Right lobe of liver (tissue), 4 donors: ENCODE measurements around the gene PRKAR1B.

ENCODE experiments used
- POLR2A ChIP-seq: fragments of 450-650 bp; IDR thresholded peaks from one replicate; pipeline ENCODE4 v1.6.1; 2017; ENCODE audit warnings: antibody characterized with exemption, mild to moderate bottlenecking
- TF ChIP-seq, protein P1 (sequence below), 4 donors: fragments of 200-600 bp in 3 of 4; fragments of 450-650 bp in 1 of 4; IDR thresholded peaks; one replicate each; pipeline versions ENCODE4 v1.5.1 to v1.8.0; 2016 to 2022; ENCODE audit warnings: antibody characterized with exemption in 4 of 4, mild to moderate bottlenecking in 2 of 4
- donor health status: DM: no; HTN: no; CAD: no.
- donor health status: DM: no; HTN: no; CAD: no.
- donor health status: DM: no; HTN: yes; CAD: no.

DNA sequence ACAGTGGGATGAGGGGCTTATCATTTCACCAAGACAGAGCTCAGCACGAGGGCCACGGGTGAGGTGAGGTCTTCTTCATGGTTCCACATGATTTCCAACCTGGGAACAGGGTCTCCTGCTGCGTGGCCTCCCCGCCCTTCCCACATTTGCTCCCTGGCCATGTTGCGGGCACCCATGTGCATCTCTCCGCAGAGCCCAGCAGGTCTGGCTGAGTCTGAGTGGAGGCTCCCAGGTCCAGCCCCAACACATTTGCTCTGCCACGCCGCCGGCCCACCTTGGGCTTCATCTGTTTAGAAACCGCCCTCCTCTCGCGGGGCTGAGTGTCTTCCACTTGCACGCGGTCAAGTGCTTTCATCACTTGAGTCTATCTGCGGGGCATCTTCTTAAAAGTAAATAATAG lies 14.8 kb upstream of the PRKAR1B start:
- TF ChIP-seq, protein P1, sequence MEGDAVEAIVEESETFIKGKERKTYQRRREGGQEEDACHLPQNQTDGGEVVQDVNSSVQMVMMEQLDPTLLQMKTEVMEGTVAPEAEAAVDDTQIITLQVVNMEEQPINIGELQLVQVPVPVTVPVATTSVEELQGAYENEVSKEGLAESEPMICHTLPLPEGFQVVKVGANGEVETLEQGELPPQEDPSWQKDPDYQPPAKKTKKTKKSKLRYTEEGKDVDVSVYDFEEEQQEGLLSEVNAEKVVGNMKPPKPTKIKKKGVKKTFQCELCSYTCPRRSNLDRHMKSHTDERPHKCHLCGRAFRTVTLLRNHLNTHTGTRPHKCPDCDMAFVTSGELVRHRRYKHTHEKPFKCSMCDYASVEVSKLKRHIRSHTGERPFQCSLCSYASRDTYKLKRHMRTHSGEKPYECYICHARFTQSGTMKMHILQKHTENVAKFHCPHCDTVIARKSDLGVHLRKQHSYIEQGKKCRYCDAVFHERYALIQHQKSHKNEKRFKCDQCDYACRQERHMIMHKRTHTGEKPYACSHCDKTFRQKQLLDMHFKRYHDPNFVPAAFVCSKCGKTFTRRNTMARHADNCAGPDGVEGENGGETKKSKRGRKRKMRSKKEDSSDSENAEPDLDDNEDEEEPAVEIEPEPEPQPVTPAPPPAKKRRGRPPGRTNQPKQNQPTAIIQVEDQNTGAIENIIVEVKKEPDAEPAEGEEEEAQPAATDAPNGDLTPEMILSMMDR (IDR thresholded peaks at IDR 0.05) = no peak
- TF ChIP-seq POLR2A = no peak
